Muscle layer of colon (tissue), 2 donors: ENCODE results near the gene PAQR5.
"Not testable (repeated sequence)": the region's sequence is repeated elsewhere in the genome, so short reads cannot be mapped to it uniquely, and the experiment has no call there.

Source experiments
- H3K27ac ChIP-seq: one replicate; pipeline ENCODE4 v1.7.0; 2013; ENCODE audit warnings: low read depth, mild to moderate bottlenecking, low read length, moderate library complexity
- H3K27me3 ChIP-seq, 2 donors: one replicate each; pipeline ENCODE4 v1.7.0; 2013; ENCODE audit warnings: low read length in 2 of 2, mild to moderate bottlenecking in 2 of 2; ENCODE audit not compliant: insufficient read depth in 2 of 2, control insufficient read depth in 1 of 2
- H3K36me3 ChIP-seq: one replicate; pipeline ENCODE4 v1.7.0; 2013; ENCODE audit warnings: mild to moderate bottlenecking, low read length; ENCODE audit not compliant: insufficient read depth
- H3K4me1 ChIP-seq: one replicate; pipeline ENCODE4 v1.7.0; 2013; ENCODE audit warnings: mild to moderate bottlenecking, low read length; ENCODE audit not compliant: insufficient read depth
- H3K4me3 ChIP-seq, 2 donors: one replicate each; pipeline ENCODE4 v1.7.0; 2013; ENCODE audit warnings: low read length in 2 of 2, low read depth in 1 of 2, mild to moderate bottlenecking in 1 of 2, moderate library complexity in 1 of 2
- H3K9ac ChIP-seq: one replicate; pipeline ENCODE4 v1.7.0; 2013; ENCODE audit warnings: low read length
- H3K9me3 ChIP-seq: one replicate; pipeline ENCODE4 v1.7.0; 2013; ENCODE audit warnings: mild to moderate bottlenecking, low read length
- donor health status: abdominal sarcoma.
- donor health status: Adenocarcinoma of cecum.

PAQR5 gene

DNA sequence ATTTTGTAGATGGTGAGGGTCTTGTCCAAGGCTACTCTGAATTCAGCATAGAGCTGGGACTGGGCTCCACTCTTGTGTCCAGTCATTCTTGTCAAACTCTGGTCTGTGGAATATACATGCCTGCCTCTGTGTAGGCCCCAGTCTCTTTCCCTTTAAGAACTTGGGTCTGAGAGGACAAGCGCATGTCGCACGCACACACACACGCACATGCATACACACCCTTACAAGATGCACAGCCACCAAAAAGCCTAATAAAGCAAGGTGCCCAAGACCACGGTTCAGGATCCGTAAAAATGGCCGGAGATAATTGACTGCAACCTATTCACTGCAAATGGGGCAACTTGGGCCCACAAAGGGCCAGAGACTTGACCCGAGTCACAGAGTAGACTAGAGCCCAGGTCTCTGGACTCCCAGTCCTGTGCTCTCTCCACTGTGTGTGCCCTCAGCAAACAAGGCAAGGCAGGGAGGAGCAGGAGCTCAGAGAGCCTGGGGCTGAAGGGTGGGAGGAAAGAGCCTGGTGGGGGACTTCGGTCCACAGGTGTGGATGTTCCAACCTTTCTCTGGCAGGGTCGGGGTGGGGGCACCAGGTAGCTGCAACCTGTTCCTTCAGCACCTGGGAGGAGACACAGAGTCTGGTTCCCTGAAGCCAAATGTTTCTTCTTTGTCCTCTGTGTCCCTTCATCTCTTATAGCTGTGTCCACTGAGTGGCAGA is 914 bp upstream of the PAQR5 start:
- Histone ChIP-seq H3K4me1 (no peaks in the 10 kb centered on the region), H3K36me3 (no peaks in the 10 kb centered on the region), H3K9ac (no peak overlapping the region), H3K4me3 (no peak overlapping the region), H3K27ac (no peak overlapping the region), H3K9me3 (no peaks in the 10 kb centered on the region), H3K27me3 (peaks cover 22 to 25% of the 10 kb centered on the region in 2 donors)

- Histone ChIP-seq H3K4me1 (no peaks in the 10 kb centered on the region), H3K27me3 (peaks cover 22 to 25% of the 10 kb centered on the region in 2 donors), H3K9ac (no peak overlapping the region), H3K4me3 (no peak overlapping the region), H3K36me3 (no peaks in the 10 kb centered on the region), H3K9me3 (no peaks in the 10 kb centered on the region), H3K27ac (no peak overlapping the region)
Measured at GRCh38 chr15:69298354-69298696, 387 bp upstream of the PAQR5 start.

DNA sequence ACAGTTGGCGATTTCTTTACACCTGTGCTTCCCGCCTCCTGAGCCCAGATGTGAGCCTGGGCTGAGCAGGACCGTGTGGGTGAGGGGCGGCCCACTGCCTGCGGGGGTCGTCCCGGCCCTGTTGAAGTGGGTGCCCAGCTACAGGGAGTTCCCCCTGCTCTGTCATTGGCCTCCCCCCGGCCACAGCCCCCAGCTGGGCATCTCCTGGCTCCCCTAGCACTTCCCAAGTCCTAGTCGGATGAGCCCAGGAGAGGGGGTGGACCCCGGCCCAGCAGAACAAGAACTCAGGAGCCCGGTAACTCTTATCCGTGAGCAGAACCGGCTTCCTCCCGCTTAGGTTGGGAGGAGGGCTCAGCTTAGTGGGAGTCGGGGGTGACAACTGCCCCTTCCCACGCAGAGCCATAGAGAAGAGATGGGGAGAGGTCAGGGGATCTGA is 757 bp downstream of the PAQR5 start:
- no peak overlapping the region for H3K4me3 ChIP-seq
- no peak overlapping the region for H3K27ac ChIP-seq
- H3K27me3 ChIP-seq, result peaks cover 22 to 25% of the 10 kb centered on the region in 2 donors

GRCh38 chr15:69299943-69300588 is 1.4 kb downstream of the PAQR5 start:
- Histone ChIP-seq H3K36me3 (no peaks in the 10 kb centered on the region), H3K9ac (no peak overlapping the region), H3K27ac (no peak overlapping the region), H3K9me3 (no peaks in the 10 kb centered on the region), H3K27me3 (peaks cover 22 to 25% of the 10 kb centered on the region in 2 donors), H3K4me3 (no peak overlapping the region), H3K4me1 (no peaks in the 10 kb centered on the region)

More for the DNA sequence above, 757 bp downstream of the PAQR5 start:
- Histone ChIP-seq H3K9me3 (no peaks in the 10 kb centered on the region), H3K9ac (no peak overlapping the region), H3K36me3 (no peaks in the 10 kb centered on the region), H3K4me1 (no peaks in the 10 kb centered on the region)

DNA sequence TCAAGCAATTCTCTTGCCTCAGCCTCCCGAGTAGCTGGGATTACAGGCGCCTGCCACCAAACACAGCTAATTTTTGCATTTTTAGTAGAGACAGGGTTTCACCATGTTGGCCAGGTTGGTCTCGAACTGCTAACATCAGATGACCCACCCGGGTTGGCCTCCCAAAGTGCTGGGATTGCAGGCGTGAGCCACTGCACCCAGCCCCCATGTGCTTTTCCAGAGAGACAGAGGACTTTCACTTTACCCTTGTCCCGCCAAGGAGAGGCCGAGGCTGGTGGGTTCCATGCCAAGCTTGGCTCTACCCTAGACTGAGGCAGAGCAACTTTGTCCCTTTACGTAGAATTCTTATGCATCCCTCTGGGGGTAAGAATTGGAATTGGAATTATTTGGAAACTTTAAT is 2.4 kb downstream of the PAQR5 start:
- not testable (repeated sequence) for H3K4me3 ChIP-seq, H3K9ac ChIP-seq, H3K36me3 ChIP-seq, H3K27ac ChIP-seq, H3K4me1 ChIP-seq, H3K9me3 ChIP-seq
- H3K27me3 ChIP-seq, result peaks cover 22 to 25% of the 10 kb centered on the region in 2 donors

GRCh38 chr15:69302087-69302486 is 3.4 kb downstream of the PAQR5 start:
- H3K9ac ChIP-seq, H3K27ac ChIP-seq, H3K4me3 ChIP-seq, H3K9me3 ChIP-seq, H3K36me3 ChIP-seq, H3K4me1 ChIP-seq: not testable (repeated sequence)
- H3K27me3 ChIP-seq, result peaks cover 22 to 25% of the 10 kb centered on the region in 2 donors

DNA sequence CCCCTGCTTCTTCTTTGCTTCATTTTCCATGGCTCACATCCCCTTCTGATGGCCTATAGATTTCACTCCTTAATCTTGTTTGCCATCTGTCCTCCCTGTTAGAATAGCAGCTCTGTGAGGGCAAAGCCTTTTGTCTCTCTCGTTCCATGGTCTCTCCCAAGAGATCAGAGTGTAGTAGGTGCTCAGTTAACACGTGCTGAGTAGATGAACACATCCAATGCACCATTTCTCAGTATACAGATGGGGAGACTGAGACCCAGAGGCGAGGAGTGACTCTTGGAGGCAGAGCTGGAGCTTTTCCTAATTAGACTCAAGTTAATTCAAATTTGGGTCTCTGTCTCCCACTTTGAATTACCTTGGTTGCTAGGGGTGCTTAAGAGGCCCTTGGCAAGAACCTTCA is 4.2 kb downstream of the PAQR5 start:
- Histone ChIP-seq H3K27ac (no peak overlapping the region), H3K4me3 (no peak overlapping the region), H3K4me1 (no peaks in the 10 kb centered on the region), H3K9me3 (no peaks in the 10 kb centered on the region), H3K27me3 (peaks cover 20 to 23% of the 10 kb centered on the region in 2 donors), H3K36me3 (no peaks in the 10 kb centered on the region), H3K9ac (no peak overlapping the region)

- H3K9me3 ChIP-seq, result no peaks in the 10 kb centered on the region
- no peaks in the 10 kb centered on the region for H3K36me3 ChIP-seq
- peaks cover 13 to 17% of the 10 kb centered on the region in 2 donors for H3K27me3 ChIP-seq
- H3K4me3 ChIP-seq, result no peak overlapping the region
- no peak overlapping the region for H3K27ac ChIP-seq
- no peak overlapping the region for H3K9ac ChIP-seq
- H3K4me1 ChIP-seq, result no peaks in the 10 kb centered on the region
Measured at GRCh38 chr15:69303337-69304181, 4.8 kb downstream of the PAQR5 start.

DNA sequence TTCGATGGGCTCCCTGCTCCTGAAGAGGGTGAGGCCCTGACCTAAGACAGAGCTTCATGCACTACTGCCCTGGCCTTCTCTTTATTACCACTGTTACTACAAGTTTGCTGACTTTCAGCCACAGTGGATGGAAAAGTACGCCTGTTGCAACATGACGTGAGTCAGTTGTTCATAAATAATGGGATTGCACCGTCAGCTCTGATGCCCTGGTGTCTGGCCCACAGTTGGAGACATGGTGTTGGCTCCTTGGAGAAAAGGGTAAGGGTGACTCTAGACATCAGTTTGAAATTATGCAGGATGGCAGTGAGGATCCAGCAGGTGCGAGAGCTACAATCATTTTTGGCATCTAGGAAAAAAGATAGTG is 5.5 kb downstream of the PAQR5 start:
- Histone ChIP-seq H3K9me3 (no peaks in the 10 kb centered on the region), H3K36me3 (no peaks in the 10 kb centered on the region), H3K27ac (no peak overlapping the region), H3K9ac (no peak overlapping the region), H3K4me3 (no peak overlapping the region), H3K4me1 (no peaks in the 10 kb centered on the region), H3K27me3 (peaks cover 11 to 12% of the 10 kb centered on the region in 2 donors)

- Histone ChIP-seq H3K4me1 (no peaks in the 10 kb centered on the region), H3K36me3 (no peaks in the 10 kb centered on the region), H3K27ac (no peak overlapping the region), H3K9me3 (no peaks in the 10 kb centered on the region), H3K4me3 (no peak overlapping the region), H3K27me3 (peaks cover 0 to 5% of the 10 kb centered on the region in 2 donors), H3K9ac (no peak overlapping the region)
Measured at GRCh38 chr15:69305204-69305931, 6.7 kb downstream of the PAQR5 start.

GRCh38 chr15:69305933-69306568 is 7.3 kb downstream of the PAQR5 start:
- H3K4me1 ChIP-seq, result no peaks in the 10 kb centered on the region
- H3K27me3 ChIP-seq, result peaks cover 0 to 5% of the 10 kb centered on the region in 2 donors
- H3K9ac ChIP-seq, result no peak overlapping the region
- no peaks in the 10 kb centered on the region for H3K36me3 ChIP-seq
- H3K9me3 ChIP-seq, result no peaks in the 10 kb centered on the region
- H3K27ac ChIP-seq, result no peak overlapping the region
- no peak overlapping the region for H3K4me3 ChIP-seq
